ENCODE measurements around the gene ZAP70.

- TF ChIP-seq CTCF (IDR thresholded peaks at IDR 0.05): no peak
- TF ChIP-seq EP300 (IDR thresholded peaks at IDR 0.05): no peak
Measured at GRCh38 chr2:97706708-97707345, 6.5 kb upstream of the ZAP70 start.

Measured in ovary (tissue), 3 donors.